ENCODE results near the gene TRIO.
A peak's percentile ranks its signal among the peaks of the same experiment; 100 is the strongest.

Gene TRIO

GRCh38 chr5:14184725-14185124 is 41.6 kb downstream of the TRIO start:
- DNase-seq: no peak

GRCh38 chr5:14185326-14186058 is 42.4 kb downstream of the TRIO start:
- peak in 32 of 56 donors; percentile 6 to 70 (median 32) for DNase-seq

- DNase-seq: no peak
Measured at GRCh38 chr5:14186059-14186830, 43.1 kb downstream of the TRIO start.

- no peak for DNase-seq
Measured at GRCh38 chr5:14187157-14187556, 44.0 kb downstream of the TRIO start.

GRCh38 chr5:14187660-14188059 is 44.5 kb downstream of the TRIO start:
- DNase-seq: no peak

- no peak for DNase-seq
Measured at GRCh38 chr5:14188778-14189177, 45.6 kb downstream of the TRIO start.

- no peak for DNase-seq
Measured at GRCh38 chr5:14189680-14190079, 46.5 kb downstream of the TRIO start.

GRCh38 chr5:14190194-14191164 is 47.3 kb downstream of the TRIO start:
- DNase-seq: no peak

- DNase-seq: no peak
Measured at GRCh38 chr5:14191325-14191724, 48.2 kb downstream of the TRIO start.

GRCh38 chr5:14193496-14193895 is 50.4 kb downstream of the TRIO start:
- no peak for DNase-seq

- no peak for DNase-seq
Measured at GRCh38 chr5:14195588-14195987, 52.4 kb downstream of the TRIO start.

- no peak for DNase-seq
Measured at GRCh38 chr5:14197056-14197455, 53.9 kb downstream of the TRIO start.

GRCh38 chr5:14199902-14200301 is 56.8 kb downstream of the TRIO start:
- no peak for DNase-seq

GRCh38 chr5:14200312-14200990 is 57.3 kb downstream of the TRIO start:
- no peak for DNase-seq

GRCh38 chr5:14201325-14202045 is 58.3 kb downstream of the TRIO start:
- no peak for DNase-seq

- no peak for DNase-seq
Measured at GRCh38 chr5:14202462-14202861, 59.3 kb downstream of the TRIO start.

GRCh38 chr5:14204011-14204670 is 61.0 kb downstream of the TRIO start:
- DNase-seq: no peak

GRCh38 chr5:14204785-14205321 is 61.7 kb downstream of the TRIO start:
- DNase-seq: no peak

GRCh38 chr5:14206028-14206725 is 63.0 kb downstream of the TRIO start:
- DNase-seq: no peak

Data from nucleus accumbens (tissue), 56 donors.